A673 (cell line): ENCODE measurements around the gene ZNF8.

Experiments
- EZH2 ChIP-seq: fragments of 200-600 bp; sonication (generic); IDR thresholded peaks from 2 replicates; pipeline ENCODE4 v1.6.1; 2017; ENCODE audit warnings: borderline replicate concordance, low read depth, mild to moderate bottlenecking, mixed read lengths, antibody characterized with exemption, low read length; ENCODE audit not compliant: poor library complexity, severe bottlenecking
- TF ChIP-seq, protein P1 (sequence below): fragments of 300-800, 200-600 bp; sonication (generic); conservative IDR thresholded peaks from 2 replicates; pipeline ENCODE4 v1.5.1; 2017; ENCODE audit warnings: low read depth, mild to moderate bottlenecking, antibody characterized with exemption, low read length, moderate library complexity, mixed read lengths

DNA sequence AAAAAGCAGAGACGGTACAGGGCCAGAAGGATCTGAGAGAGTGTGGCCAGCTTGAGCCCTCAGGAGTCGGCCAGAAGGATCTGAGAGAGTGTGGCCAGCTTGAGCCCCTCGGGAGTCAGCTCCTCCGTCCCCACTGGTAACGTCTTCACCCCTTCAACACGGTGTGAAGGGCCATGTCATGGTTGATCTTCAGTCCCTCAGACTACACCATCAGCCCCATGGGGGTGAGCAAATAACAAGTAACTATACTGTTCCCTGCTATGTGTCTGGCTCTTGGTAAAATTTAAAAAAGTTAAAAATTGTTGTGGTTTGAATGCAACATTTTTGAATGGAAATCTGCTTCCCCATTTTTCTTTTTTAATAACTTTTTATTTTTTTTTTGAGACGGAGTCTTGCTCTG is 1.6 kb upstream of the ZNF8 start:
- TF ChIP-seq, protein P1, sequence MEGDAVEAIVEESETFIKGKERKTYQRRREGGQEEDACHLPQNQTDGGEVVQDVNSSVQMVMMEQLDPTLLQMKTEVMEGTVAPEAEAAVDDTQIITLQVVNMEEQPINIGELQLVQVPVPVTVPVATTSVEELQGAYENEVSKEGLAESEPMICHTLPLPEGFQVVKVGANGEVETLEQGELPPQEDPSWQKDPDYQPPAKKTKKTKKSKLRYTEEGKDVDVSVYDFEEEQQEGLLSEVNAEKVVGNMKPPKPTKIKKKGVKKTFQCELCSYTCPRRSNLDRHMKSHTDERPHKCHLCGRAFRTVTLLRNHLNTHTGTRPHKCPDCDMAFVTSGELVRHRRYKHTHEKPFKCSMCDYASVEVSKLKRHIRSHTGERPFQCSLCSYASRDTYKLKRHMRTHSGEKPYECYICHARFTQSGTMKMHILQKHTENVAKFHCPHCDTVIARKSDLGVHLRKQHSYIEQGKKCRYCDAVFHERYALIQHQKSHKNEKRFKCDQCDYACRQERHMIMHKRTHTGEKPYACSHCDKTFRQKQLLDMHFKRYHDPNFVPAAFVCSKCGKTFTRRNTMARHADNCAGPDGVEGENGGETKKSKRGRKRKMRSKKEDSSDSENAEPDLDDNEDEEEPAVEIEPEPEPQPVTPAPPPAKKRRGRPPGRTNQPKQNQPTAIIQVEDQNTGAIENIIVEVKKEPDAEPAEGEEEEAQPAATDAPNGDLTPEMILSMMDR, result no peak
- TF ChIP-seq EZH2, result no peak
